HEK293 (cell line): ENCODE results near the gene ASIC3.
A peak's percentile ranks its signal among the peaks of the same experiment; 100 is the strongest.

Source experiments
- CTCF ChIA-PET: fragments of 350-600 bp; formaldehyde crosslinking; extraction: SDS; loops from one replicate; lab custom pipeline; 2021; ENCODE audit warnings: antibody characterized with exemption; lab: Yijun Ruan, JAX
- POLR2A ChIA-PET: fragments of 300-600 bp; formaldehyde crosslinking; extraction: SDS; loops from one replicate; lab custom pipeline; 2020; ENCODE audit warnings: antibody characterized with exemption, inconsistent platforms; lab: Yijun Ruan, JAX
- H3K27ac ChIP-seq: fragments of 200-500 bp; sonication (Bioruptor generic); 2 replicates; pipeline ENCODE4 v1.5.1; 2014; ENCODE audit warnings: low read depth, low read length, control low read depth, inconsistent platforms; ENCODE audit errors: extremely low read depth
- H3K36me3 ChIP-seq, 2 experiments: fragments of 200-500 bp in 1 of 2; sonication (Bioruptor generic) in 1 of 2; 1 replicate in 1 of 2; 2 replicates in 1 of 2; pipeline ENCODE4 v1.5.1; 2014 to 2017; ENCODE audit warnings: inconsistent platforms in 2 of 2, low read length in 2 of 2; ENCODE audit not compliant: control insufficient read depth in 2 of 2, insufficient read depth in 1 of 2
- H3K4me1 ChIP-seq: fragments of 200-500 bp; sonication (Bioruptor generic); 2 replicates; pipeline ENCODE4 v1.5.1; 2014; ENCODE audit warnings: mild to moderate bottlenecking, low read length, inconsistent platforms; ENCODE audit not compliant: control insufficient read depth, insufficient read depth
- H3K4me3 ChIP-seq: 2 replicates; pipeline ENCODE4 v1.5.1; 2011; ENCODE audit warnings: low read depth, mild to moderate bottlenecking, control low read depth, low read length, moderate library complexity
- H3K9me3 ChIP-seq: fragments of 200-500 bp; sonication (Bioruptor generic); 2 replicates; pipeline ENCODE4 v1.5.1; 2014; ENCODE audit warnings: low read depth, low read length, inconsistent platforms; ENCODE audit not compliant: control insufficient read depth, insufficient read depth
- GLI2 ChIP-seq: fragments of 450-650 bp; formaldehyde crosslinking; IDR thresholded peaks from 2 replicates; pipeline ENCODE4; 2017; ENCODE audit warnings: missing biosample characterization, missing genetic modification characterization, low read depth, borderline replicate concordance
- GLIS1 ChIP-seq: fragments of 450-650 bp; formaldehyde crosslinking; IDR thresholded peaks from 2 replicates; pipeline ENCODE4 v1.5.1; 2016; ENCODE audit warnings: missing biosample characterization, missing genetic modification characterization
- GLIS2 ChIP-seq: fragments of 450-650 bp; formaldehyde crosslinking; IDR thresholded peaks from 2 replicates; pipeline ENCODE4 v1.5.1; 2016; ENCODE audit warnings: missing biosample characterization, missing genetic modification characterization
- PATZ1 ChIP-seq: fragments of 450-650 bp; formaldehyde crosslinking; IDR thresholded peaks from 2 replicates; pipeline ENCODE4 v1.5.1; 2016; ENCODE audit warnings: missing biosample characterization, missing genetic modification characterization
- SCRT2 ChIP-seq: fragments of 450-650 bp; formaldehyde crosslinking; IDR thresholded peaks from 2 replicates; pipeline ENCODE4 v1.5.1; 2016; ENCODE audit warnings: missing biosample characterization, missing genetic modification characterization
- SP7 ChIP-seq: fragments of 450-650 bp; formaldehyde crosslinking; IDR thresholded peaks from 2 replicates; pipeline ENCODE4 v1.5.1; 2016; ENCODE audit warnings: missing biosample characterization, missing genetic modification characterization
- TRIM28 ChIP-seq: IDR thresholded peaks from 2 replicates; pipeline ENCODE4 v1.6.1; 2011; ENCODE audit warnings: low read length, control low read depth, borderline replicate concordance
- WT1 ChIP-seq: fragments of 450-650 bp; formaldehyde crosslinking; IDR thresholded peaks from 2 replicates; pipeline ENCODE4 v1.5.1; 2016; ENCODE audit warnings: missing biosample characterization, missing genetic modification characterization
- ZFP3 ChIP-seq: fragments of 450-650 bp; formaldehyde crosslinking; IDR thresholded peaks from 2 replicates; pipeline ENCODE4 v1.5.1; 2016; ENCODE audit warnings: low read depth, missing biosample characterization, missing genetic modification characterization
- ZNF121 ChIP-seq: fragments of 450-650 bp; formaldehyde crosslinking; IDR thresholded peaks from 2 replicates; pipeline ENCODE4 v1.5.1; 2016; ENCODE audit warnings: missing biosample characterization, missing genetic modification characterization
- ZNF140 ChIP-seq: fragments of 450-650 bp; formaldehyde crosslinking; IDR thresholded peaks from 2 replicates; pipeline ENCODE4 v1.5.1; 2016; ENCODE audit warnings: missing biosample characterization, missing genetic modification characterization
- ZNF174 ChIP-seq: fragments of 450-650 bp; formaldehyde crosslinking; IDR thresholded peaks from 2 replicates; pipeline ENCODE4 v1.5.0; 2017; ENCODE audit warnings: missing biosample characterization, mild to moderate bottlenecking, missing genetic modification characterization
- ZNF266 ChIP-seq: fragments of 450-650 bp; formaldehyde crosslinking; IDR thresholded peaks from 2 replicates; pipeline ENCODE4 v1.5.1; 2016; ENCODE audit warnings: missing biosample characterization, missing genetic modification characterization, low read depth
- ZNF302 ChIP-seq: fragments of 450-650 bp; formaldehyde crosslinking; IDR thresholded peaks from 2 replicates; pipeline ENCODE4 v1.5.1; 2016; ENCODE audit warnings: missing biosample characterization, missing genetic modification characterization, low read depth
- ZNF311 ChIP-seq: fragments of 450-650 bp; formaldehyde crosslinking; IDR thresholded peaks from 2 replicates; pipeline ENCODE4 v1.5.1; 2017; ENCODE audit warnings: missing biosample characterization, missing genetic modification characterization, borderline replicate concordance
- ZNF366 ChIP-seq: fragments of 450-650 bp; formaldehyde crosslinking; conservative IDR thresholded peaks from 2 replicates; pipeline ENCODE4 v1.5.1; 2016; ENCODE audit warnings: missing biosample characterization, missing genetic modification characterization
- ZNF37A ChIP-seq: fragments of 450-650 bp; IDR thresholded peaks from 2 replicates; pipeline ENCODE4 v1.5.1; 2018; ENCODE audit warnings: missing biosample characterization, missing genetic modification characterization
- ZNF391 ChIP-seq: fragments of 450-650 bp; formaldehyde crosslinking; IDR thresholded peaks from 2 replicates; pipeline ENCODE4 v1.5.1; 2016; ENCODE audit warnings: low read depth, missing biosample characterization, missing genetic modification characterization, borderline replicate concordance
- ZNF416 ChIP-seq: fragments of 450-650 bp; formaldehyde crosslinking; IDR thresholded peaks from 2 replicates; pipeline ENCODE4 v1.5.1; 2016; ENCODE audit warnings: missing biosample characterization, missing genetic modification characterization
- ZNF433 ChIP-seq: fragments of 450-650 bp; formaldehyde crosslinking; IDR thresholded peaks from 2 replicates; pipeline ENCODE4 v1.5.1; 2016; ENCODE audit warnings: missing biosample characterization, missing genetic modification characterization, low read depth
- ZNF501 ChIP-seq: fragments of 450-650 bp; formaldehyde crosslinking; IDR thresholded peaks from 2 replicates; pipeline ENCODE4 v1.5.1; 2016; ENCODE audit warnings: missing biosample characterization, missing genetic modification characterization
- ZNF510 ChIP-seq: fragments of 450-650 bp; formaldehyde crosslinking; IDR thresholded peaks from 2 replicates; pipeline ENCODE4 v1.5.1; 2018; ENCODE audit warnings: mild to moderate bottlenecking, missing genetic modification characterization, missing biosample characterization; ENCODE audit not compliant: insufficient replicate concordance
- ZNF548 ChIP-seq: fragments of 450-650 bp; formaldehyde crosslinking; IDR thresholded peaks from 2 replicates; pipeline ENCODE4 v1.5.1; 2016; ENCODE audit warnings: missing biosample characterization, missing genetic modification characterization
- ZNF555 ChIP-seq: fragments of 450-650 bp; formaldehyde crosslinking; conservative IDR thresholded peaks from 2 replicates; pipeline ENCODE4 v1.5.1; 2017; ENCODE audit warnings: missing biosample characterization, mild to moderate bottlenecking, missing genetic modification characterization, inconsistent platforms
- ZNF596 ChIP-seq: fragments of 450-650 bp; IDR thresholded peaks from 2 replicates; pipeline ENCODE4 v1.5.0; 2018; ENCODE audit warnings: missing biosample characterization, mild to moderate bottlenecking, missing genetic modification characterization, moderate library complexity
- ZNF621 ChIP-seq: fragments of 450-650 bp; formaldehyde crosslinking; IDR thresholded peaks from 2 replicates; pipeline ENCODE4 v1.5.1; 2017; ENCODE audit warnings: missing biosample characterization, missing genetic modification characterization
- ZNF626 ChIP-seq: fragments of 450-650 bp; sonication (Bioruptor Pico); formaldehyde crosslinking; IDR thresholded peaks from 2 replicates; pipeline ENCODE4 v1.5.1; 2018; ENCODE audit warnings: missing biosample characterization, missing genetic modification characterization, inconsistent platforms
- ZNF654 ChIP-seq: fragments of 450-650 bp; formaldehyde crosslinking; IDR thresholded peaks from 2 replicates; pipeline ENCODE4 v1.5.1; 2016; ENCODE audit warnings: low read depth, missing biosample characterization, missing genetic modification characterization
- ZNF664 ChIP-seq: fragments of 450-650 bp; formaldehyde crosslinking; IDR thresholded peaks from 2 replicates; pipeline ENCODE4 v1.5.1; 2016; ENCODE audit warnings: missing biosample characterization, missing genetic modification characterization
- ZNF677 ChIP-seq: fragments of 450-650 bp; IDR thresholded peaks from 2 replicates; pipeline ENCODE4 v1.5.0; 2018; ENCODE audit warnings: missing biosample characterization, mild to moderate bottlenecking, missing genetic modification characterization, moderate library complexity
- ZNF843 ChIP-seq: fragments of 450-650 bp; formaldehyde crosslinking; IDR thresholded peaks from 2 replicates; pipeline ENCODE4 v1.5.1; 2016; ENCODE audit warnings: missing biosample characterization, missing genetic modification characterization
- TF ChIP-seq, protein P1 (sequence below): fragments of 450-650 bp; formaldehyde crosslinking; IDR thresholded peaks from 2 replicates; pipeline ENCODE4 v1.5.1; 2016; ENCODE audit warnings: missing biosample characterization, missing genetic modification characterization

ASIC3 gene

GRCh38 chr7:151016942-151017341, 31.4 kb upstream of the ASIC3 start (continued):
- no peak for TF ChIP-seq ZNF548 (tag by site-specific recombination)
- no peak for TF ChIP-seq GLIS1 (tag by site-specific recombination)

GRCh38 chr7:151017370-151017952, 30.9 kb upstream of the ASIC3 start:
- ChIA-PET POLR2A (interaction anchor here (1.7 kb wide), 1 partner anchor 11 kb away, joined by 8 read pairs; the partner anchor contains the start of gene ABCB8), CTCF (interaction anchor here (0.6 to 2.9 kb wide), 22 partner anchors 8 to 739 kb away, joined by 3 to 29 read pairs (median 6); partner anchors contain the start of genes ABCB8, AOC1 and NOS3)
- TF ChIP-seq ZNF366: no peak
- TF ChIP-seq ZNF140 (tag by site-specific recombination): no peak
- TF ChIP-seq ZNF596: no peak
- TF ChIP-seq ZNF626 (tag by site-specific recombination): no peak
- TF ChIP-seq GLIS1 (tag by site-specific recombination): no peak
- TF ChIP-seq ZNF555 (tag by site-specific recombination): no peak
- no peak for TF ChIP-seq ZNF621
- TF ChIP-seq WT1 (tag by site-specific recombination): no peak
- no peak for TF ChIP-seq ZNF654 (tag by site-specific recombination)
- TF ChIP-seq ZNF416 (tag by site-specific recombination): no peak
- TF ChIP-seq ZNF677: no peak
- no peak for TF ChIP-seq ZNF37A (tag by site-specific recombination)
- TF ChIP-seq GLIS2 (tag by site-specific recombination): no peak
- no peak for TF ChIP-seq ZNF843 (tag by site-specific recombination)
- TF ChIP-seq ZNF391 (tag by site-specific recombination): no peak
- no peak for TF ChIP-seq ZNF664 (tag by site-specific recombination)
- TF ChIP-seq ZNF302 (tag by site-specific recombination): no peak
- H3K27ac ChIP-seq: no peak overlapping the region
- H3K4me1 ChIP-seq: no peaks in the 10 kb centered on the region
- no peak overlapping the region for H3K4me3 ChIP-seq
- H3K36me3 ChIP-seq: no peaks in the 10 kb centered on the region
- H3K9me3 ChIP-seq: no peaks in the 10 kb centered on the region

DNA sequence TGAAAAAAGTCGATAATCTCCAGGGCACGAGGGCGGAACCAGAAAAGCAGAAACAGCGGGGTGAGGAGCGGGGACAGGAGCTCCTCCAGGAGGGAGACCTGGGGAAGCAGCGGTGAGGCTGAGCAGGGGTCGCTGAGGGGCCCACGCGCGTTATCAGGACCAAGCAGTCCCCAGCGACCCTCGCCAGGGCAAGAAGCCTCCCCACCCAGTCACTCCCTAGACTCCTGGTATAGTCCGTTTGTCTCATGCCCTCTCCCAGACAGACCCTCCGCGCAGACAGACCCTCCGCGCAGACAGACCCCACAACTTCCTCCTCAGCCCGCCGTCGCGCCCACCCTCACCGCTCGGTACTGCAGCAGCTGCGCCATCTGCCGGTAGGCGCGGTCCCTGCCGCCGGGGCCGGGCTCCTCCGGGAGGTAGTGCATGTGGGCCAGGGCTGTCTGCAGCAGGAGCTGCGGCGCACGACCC, 30.3 kb upstream of the ASIC3 start:
- POLR2A ChIA-PET: interaction anchor here (1.7 kb wide), 1 partner anchor 10 kb away, joined by 8 read pairs; the partner anchor contains the start of gene ABCB8
- H3K4me1 ChIP-seq: no peaks in the 10 kb centered on the region
- TF ChIP-seq ZFP3 (tag by site-specific recombination) (no peak), ZNF174 (tag by site-specific recombination) (no peak), ZNF311 (no peak), SP7 (tag by site-specific recombination) (peak; percentile 55), ZNF266 (no peak), ZNF121 (tag by site-specific recombination) (no peak), ZNF501 (peak; percentile 74), ZNF433 (no peak), GLIS2 (tag by site-specific recombination) (peak; percentile 79), ZNF510 (no peak), TRIM28 (no peak; the same call in 1 of the 2 replicates), PATZ1 (tag by site-specific recombination) (peak; percentile 69), SCRT2 (tag by site-specific recombination) (no peak), GLI2 (tag by site-specific recombination) (no peak)
- TF ChIP-seq, protein P1, sequence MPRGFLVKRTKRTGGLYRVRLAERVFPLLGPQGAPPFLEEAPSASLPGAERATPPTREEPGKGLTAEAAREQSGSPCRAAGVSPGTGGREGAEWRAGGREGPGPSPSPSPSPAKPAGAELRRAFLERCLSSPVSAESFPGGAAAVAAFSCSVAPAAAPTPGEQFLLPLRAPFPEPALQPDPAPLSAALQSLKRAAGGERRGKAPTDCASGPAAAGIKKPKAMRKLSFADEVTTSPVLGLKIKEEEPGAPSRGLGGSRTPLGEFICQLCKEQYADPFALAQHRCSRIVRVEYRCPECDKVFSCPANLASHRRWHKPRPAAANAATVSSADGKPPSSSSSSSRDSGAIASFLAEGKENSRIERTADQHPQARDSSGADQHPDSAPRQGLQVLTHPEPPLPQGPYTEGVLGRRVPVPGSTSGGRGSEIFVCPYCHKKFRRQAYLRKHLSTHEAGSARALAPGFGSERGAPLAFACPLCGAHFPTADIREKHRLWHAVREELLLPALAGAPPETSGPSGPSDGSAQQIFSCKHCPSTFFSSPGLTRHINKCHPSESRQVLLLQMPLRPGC (tag by site-specific recombination): no peak

More for the DNA sequence above, 30.3 kb upstream of the ASIC3 start:
- no peak overlapping the region; the same call in 1 of the 2 replicates for H3K27ac ChIP-seq
- no peak overlapping the region for H3K4me3 ChIP-seq
- H3K9me3 ChIP-seq: no peaks in the 10 kb centered on the region
- no peaks in the 10 kb centered on the region for H3K36me3 ChIP-seq
- CTCF ChIA-PET: interaction anchor here (0.6 to 3.1 kb wide), 48 partner anchors 8 to 1055 kb away, joined by 3 to 29 read pairs (median 4); partner anchors contain the start of genes ABCB8, AOC1 and NOS3
